Testis (tissue), 2 donors: Measurements from ENCODE around the gene ARID5B.

ENCODE experiments used
- CTCF ChIP-seq, 3 experiments: fragments of 450-650 bp in 2 of 3; fragments of 200-600 bp in 1 of 3; sonication (generic) in 1 of 3; IDR thresholded peaks; one replicate each; pipeline ENCODE4 v1.5.1; 2016 to 2019; ENCODE audit warnings: antibody characterized with exemption in 3 of 3, mild to moderate bottlenecking in 2 of 3, moderate library complexity in 1 of 3
- POLR2A ChIP-seq: fragments of 450-650 bp; IDR thresholded peaks from one replicate; pipeline ENCODE4 v1.6.1; 2017; ENCODE audit warnings: antibody characterized with exemption, mild to moderate bottlenecking, moderate library complexity

DNA sequence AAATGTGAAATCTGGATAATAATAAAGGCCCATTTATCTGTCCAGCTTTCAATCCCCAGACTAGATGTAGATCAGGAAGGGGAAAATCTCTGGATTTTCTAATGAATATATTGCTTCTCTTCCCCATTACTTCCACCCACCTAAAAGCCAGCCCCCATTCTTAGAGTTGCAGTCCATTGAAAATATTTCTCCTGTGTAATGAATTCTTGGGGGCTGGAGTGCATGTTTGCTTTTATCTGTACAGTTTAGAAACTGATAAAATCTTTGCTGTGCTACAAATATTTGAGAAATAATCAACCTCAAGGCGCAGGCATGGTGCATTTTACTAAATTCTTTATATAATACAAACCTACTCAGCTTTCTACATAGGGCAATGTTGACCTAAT is 180.8 kb downstream of the ARID5B start:
- TF ChIP-seq CTCF (IDR thresholded peaks at IDR 0.05) (no peak), POLR2A (no peak)
